A549 treated with ZK216348 at 1 μM for 4 hours (cell line): ENCODE data around the gene MPEG1. TPM values are rescaled to one million over a fixed set of nuclear protein-coding genes. Genes with fewer than 3 reads are reported as not detected.

Experiments
- total RNA-seq: library from RNA; stranded (reverse); fragments of 200-300 nt; extraction: Qiagen RNA extraction; gene quantifications from 5 replicates; pipeline ENCODE4 v1.2.3, GENCODE V29; 2022; ENCODE audit warnings: low read depth

Gene MPEG1, protein sequence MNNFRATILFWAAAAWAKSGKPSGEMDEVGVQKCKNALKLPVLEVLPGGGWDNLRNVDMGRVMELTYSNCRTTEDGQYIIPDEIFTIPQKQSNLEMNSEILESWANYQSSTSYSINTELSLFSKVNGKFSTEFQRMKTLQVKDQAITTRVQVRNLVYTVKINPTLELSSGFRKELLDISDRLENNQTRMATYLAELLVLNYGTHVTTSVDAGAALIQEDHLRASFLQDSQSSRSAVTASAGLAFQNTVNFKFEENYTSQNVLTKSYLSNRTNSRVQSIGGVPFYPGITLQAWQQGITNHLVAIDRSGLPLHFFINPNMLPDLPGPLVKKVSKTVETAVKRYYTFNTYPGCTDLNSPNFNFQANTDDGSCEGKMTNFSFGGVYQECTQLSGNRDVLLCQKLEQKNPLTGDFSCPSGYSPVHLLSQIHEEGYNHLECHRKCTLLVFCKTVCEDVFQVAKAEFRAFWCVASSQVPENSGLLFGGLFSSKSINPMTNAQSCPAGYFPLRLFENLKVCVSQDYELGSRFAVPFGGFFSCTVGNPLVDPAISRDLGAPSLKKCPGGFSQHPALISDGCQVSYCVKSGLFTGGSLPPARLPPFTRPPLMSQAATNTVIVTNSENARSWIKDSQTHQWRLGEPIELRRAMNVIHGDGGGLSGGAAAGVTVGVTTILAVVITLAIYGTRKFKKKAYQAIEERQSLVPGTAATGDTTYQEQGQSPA
- not detected in 5 replicates for total RNA-seq

DNA sequence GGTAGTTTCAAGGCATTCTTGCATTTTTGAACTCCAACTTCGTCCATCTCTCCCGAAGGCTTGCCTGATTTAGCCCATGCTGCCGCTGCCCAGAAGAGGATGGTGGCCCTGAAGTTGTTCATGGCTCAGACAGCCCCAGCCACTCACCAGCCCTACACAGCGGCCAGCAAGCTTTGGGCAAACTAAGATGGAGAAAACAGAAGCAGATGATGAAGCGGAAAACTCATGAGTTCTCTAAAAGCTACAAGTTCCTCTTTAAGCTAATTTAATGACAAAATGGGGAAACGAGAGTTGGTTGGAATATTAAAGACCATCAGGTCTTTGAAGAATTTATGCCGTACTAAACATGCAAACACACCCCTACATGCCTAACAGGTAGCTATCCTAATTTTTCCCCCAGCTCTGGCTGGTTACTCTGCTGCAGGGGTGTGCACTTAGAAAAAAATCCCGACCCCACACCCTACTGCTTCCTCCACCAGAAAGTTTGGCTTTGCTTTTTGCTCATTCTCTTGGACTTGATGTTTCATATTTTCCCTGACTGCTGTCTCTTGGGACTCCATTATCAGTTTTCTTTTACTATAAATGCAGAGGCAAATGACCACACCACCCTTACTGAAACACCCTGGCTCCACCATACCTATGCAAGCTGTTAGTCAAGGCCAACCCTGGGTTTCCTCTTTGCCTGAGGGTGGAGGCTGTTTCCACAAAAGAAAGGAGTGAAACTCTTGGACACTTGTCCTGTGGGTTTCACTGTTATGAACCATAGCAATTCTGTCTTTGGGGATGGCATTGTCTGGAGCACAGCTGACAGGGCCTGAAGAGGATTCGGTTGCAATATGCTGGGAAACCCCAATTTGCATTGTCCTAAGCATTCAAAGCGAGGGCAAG is at the start of gene MPEG1:
MPEG1 (minus strand) TSS at position 184 of the 888 bp plus-strand sequence; CDS start at position 122, 62 bp downstream.

DNA sequence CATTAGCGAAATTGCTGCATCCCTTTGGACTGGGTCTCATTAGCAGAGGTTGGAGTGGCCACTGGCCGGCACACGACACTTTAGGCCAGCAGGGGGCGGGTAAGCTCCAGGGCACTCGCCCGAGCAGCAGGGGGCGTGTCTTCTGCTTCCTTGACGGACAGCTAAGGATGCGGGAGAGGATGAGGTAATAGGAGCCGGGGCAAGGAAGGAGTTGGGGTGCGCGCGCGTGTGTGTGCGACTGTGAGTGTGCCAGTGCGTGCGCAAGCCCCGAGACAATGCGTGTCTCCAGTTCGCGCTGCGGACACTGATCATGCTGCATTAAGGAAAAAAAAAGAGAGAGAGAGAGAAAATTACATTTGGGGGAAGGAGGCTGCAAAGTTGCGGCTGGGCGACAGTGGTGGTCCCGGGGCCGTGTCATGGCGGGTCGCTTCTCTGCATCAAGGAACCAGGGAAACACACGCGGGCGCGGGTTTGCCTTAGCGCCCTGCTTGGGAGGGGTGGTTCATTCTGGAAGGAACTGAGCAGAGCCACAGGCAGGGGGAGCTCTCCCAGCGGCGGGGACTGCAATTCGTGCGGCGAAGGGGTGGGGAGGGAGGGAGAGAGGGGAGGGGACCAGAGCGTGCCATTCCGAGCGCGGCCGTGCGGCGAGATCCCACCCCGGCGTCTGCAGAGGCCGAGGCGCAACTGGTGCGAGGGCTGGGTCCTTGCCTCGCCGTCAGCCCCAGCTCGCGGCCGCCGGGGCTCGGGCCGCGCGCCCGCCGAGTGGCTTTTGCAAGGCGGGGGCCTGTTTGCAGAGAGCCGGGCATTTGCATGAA is 41.0 kb downstream of the MPEG1 start, which contains the start of gene DTX4:
DTX4 (plus strand) TSS at position 625 of the 815 bp plus-strand sequence. CDS start 464 bp downstream, outside the sequence.

Other genes starting within 250 kb of the MPEG1 start
- gene GLYATL1B, start 126.6 kb downstream of the MPEG1 start, total RNA-seq, result not detected in 5 replicates
- 6.2 to 9.0 TPM (median 7.7 TPM) in 5 replicates for gene FAM111B, start 105.7 kb downstream of the MPEG1 start, total RNA-seq
- gene FAM111A, start 70.1 kb downstream of the MPEG1 start, total RNA-seq, result 6.3 to 11.3 TPM (median 8.2 TPM) in 5 replicates
- 3.9 to 5.3 TPM (median 4.6 TPM) in 5 replicates for gene DTX4, start 40.8 kb downstream of the MPEG1 start, total RNA-seq
- not detected in 5 replicates for gene OR5AN1, start 146.0 kb upstream of the MPEG1 start, total RNA-seq
- gene OR5A2, start 213.5 kb upstream of the MPEG1 start, total RNA-seq, result not detected in 5 replicates
- not detected in 5 replicates for gene OR5A1, start 223.5 kb upstream of the MPEG1 start, total RNA-seq
- gene OR4D6, start 244.0 kb upstream of the MPEG1 start, total RNA-seq, result not detected in 5 replicates